ENCODE data around the gene CHAD.

CHAD gene

DNA sequence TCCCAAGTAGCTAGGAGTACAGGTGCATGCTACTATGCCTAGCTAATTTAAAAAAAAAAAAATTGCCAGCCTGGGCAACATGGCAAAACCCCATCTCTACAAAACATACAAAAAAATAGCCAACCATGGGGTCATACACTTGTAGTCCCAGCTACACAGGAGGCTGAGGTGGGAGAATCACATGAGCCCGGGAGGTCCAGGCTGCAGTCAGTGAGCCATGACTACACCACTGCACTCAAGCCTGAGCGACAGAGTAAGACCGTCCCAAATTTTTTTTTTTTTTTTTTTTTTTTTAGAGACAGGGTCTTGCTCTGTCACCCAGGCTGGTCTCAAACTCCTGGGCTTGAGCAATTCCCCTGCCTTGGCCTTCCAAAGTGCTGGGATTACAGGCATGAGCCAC is 14.8 kb downstream of the CHAD start:
- Histone ChIP-seq H3K9me2 (replicated peaks; ENCODE audit: low read depth, low read length) (no peaks in the 10 kb centered on the region), H2AFZ (ENCODE audit: low read length) (no peak overlapping the region), H4K20me1 (ENCODE audit: insufficient read depth, low read length, poor library complexity, severe bottlenecking) (no peaks in the 10 kb centered on the region), H3K4me2 (ENCODE audit: low read depth, low read length, poor library complexity, severe bottlenecking) (no peak overlapping the region), H3K9ac (ENCODE audit: low read depth, low read length, poor library complexity, severe bottlenecking) (no peak overlapping the region), H3K9me3 (ENCODE audit: insufficient read depth, low read depth, low read length) (no peaks in the 10 kb centered on the region), H3K27me3 (ENCODE audit: insufficient read depth, low read length, poor library complexity, severe bottlenecking) (no peaks in the 10 kb centered on the region), H3K36me3 (ENCODE audit: insufficient read depth, low read length) (no peaks in the 10 kb centered on the region), H3F3A (ENCODE audit: low read depth) (no peaks in the 10 kb centered on the region), H3K4me3 (ENCODE audit: low read length, poor library complexity, severe bottlenecking) (no peak overlapping the region), H3K4me1 (ENCODE audit: insufficient read depth, low read length, poor library complexity, severe bottlenecking) (no peaks in the 10 kb centered on the region), H3K79me2 (ENCODE audit: insufficient read depth, low read length) (no peaks in the 10 kb centered on the region)
- TF ChIP-seq EZH2phosphoT487 (IDR thresholded peaks at IDR 0.05; ENCODE audit: borderline replicate concordance): no peak
- TF ChIP-seq, protein P1, sequence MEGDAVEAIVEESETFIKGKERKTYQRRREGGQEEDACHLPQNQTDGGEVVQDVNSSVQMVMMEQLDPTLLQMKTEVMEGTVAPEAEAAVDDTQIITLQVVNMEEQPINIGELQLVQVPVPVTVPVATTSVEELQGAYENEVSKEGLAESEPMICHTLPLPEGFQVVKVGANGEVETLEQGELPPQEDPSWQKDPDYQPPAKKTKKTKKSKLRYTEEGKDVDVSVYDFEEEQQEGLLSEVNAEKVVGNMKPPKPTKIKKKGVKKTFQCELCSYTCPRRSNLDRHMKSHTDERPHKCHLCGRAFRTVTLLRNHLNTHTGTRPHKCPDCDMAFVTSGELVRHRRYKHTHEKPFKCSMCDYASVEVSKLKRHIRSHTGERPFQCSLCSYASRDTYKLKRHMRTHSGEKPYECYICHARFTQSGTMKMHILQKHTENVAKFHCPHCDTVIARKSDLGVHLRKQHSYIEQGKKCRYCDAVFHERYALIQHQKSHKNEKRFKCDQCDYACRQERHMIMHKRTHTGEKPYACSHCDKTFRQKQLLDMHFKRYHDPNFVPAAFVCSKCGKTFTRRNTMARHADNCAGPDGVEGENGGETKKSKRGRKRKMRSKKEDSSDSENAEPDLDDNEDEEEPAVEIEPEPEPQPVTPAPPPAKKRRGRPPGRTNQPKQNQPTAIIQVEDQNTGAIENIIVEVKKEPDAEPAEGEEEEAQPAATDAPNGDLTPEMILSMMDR (conservative IDR thresholded peaks at IDR 0.05; ENCODE audit: low read length): no peak

DNA sequence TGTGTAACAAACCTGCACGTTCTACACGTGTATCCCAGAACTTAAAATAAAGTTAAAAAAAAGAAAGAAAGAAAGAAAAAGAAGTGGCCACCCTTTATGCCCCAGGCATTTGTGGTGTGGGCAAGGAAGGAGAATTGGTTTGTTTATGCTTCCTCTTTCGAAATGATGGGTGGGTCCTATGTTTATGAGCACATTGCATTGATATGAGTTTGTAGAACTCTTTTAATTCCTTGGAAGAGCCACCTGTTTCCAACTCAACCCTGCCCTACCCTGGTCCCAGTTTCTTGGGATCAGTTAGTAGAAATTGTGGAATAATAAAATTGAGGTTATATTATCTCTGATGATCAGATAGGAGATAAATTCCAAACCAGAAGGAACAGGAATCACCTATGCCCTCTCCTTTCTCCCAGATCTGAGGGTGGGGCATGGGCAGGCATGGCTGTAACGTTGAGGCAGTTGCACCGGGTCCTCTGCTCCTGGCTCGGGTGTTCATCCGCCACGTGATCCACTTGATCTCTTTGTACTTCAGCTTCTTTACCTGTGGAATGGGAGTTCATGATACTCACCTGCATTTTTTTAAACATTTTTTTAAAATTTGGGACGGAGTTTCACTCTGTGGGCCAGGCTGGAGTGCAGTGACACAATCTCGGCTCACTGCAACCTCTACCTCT is 15.9 kb downstream of the CHAD start:
- Histone ChIP-seq H3K4me1 (ENCODE audit: insufficient read depth, low read length, poor library complexity, severe bottlenecking) (no peaks in the 10 kb centered on the region), H3K4me2 (ENCODE audit: low read depth, low read length, poor library complexity, severe bottlenecking) (no peak overlapping the region), H3K36me3 (ENCODE audit: insufficient read depth, low read length) (no peaks in the 10 kb centered on the region), H2AFZ (ENCODE audit: low read length) (no peak overlapping the region), H3K9ac (ENCODE audit: low read depth, low read length, poor library complexity, severe bottlenecking) (no peak overlapping the region), H3F3A (ENCODE audit: low read depth) (no peaks in the 10 kb centered on the region), H3K9me3 (ENCODE audit: insufficient read depth, low read depth, low read length) (no peaks in the 10 kb centered on the region), H3K79me2 (ENCODE audit: insufficient read depth, low read length) (no peaks in the 10 kb centered on the region), H4K20me1 (ENCODE audit: insufficient read depth, low read length, poor library complexity, severe bottlenecking) (no peaks in the 10 kb centered on the region), H3K4me3 (ENCODE audit: low read length, poor library complexity, severe bottlenecking) (no peak overlapping the region), H3K27me3 (ENCODE audit: insufficient read depth, low read length, poor library complexity, severe bottlenecking) (no peaks in the 10 kb centered on the region), H3K9me2 (replicated peaks; ENCODE audit: low read depth, low read length) (no peaks in the 10 kb centered on the region)
- TF ChIP-seq, protein P1 (conservative IDR thresholded peaks at IDR 0.05; ENCODE audit: low read length): no peak
- no peak for TF ChIP-seq EZH2phosphoT487 (IDR thresholded peaks at IDR 0.05; ENCODE audit: borderline replicate concordance)

DNA sequence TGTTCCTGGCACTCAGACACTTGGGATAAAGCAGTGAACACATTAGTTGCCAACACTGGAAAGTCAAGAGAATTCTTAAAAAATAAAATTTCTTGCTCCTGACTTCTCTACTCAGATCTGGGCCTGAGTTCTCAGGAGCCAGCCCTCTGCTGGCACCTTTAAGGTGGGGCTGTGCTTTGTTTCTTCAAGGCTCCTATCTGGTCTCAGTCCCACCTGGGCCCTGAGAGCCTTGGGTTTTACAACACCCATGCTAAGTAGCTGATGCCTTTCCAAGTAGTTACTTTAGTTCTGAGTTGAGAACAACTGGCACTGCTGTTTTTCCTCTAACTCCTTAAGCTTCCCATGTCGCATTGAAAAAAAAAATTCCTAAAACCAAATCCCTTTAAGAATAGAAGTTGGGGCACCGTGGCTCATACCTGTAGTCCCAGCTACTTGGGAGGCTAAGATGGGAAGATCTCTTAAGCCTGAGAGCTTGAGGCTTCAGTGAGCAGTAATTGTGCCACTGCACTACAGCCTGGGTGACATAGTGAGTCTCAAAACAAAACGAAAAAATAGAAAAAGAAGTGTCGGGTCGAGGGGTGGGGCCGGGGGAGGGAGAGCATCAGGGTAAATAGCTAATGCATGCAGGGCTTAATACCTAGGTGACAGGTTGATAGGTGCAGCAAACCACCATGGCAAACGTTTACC is 16.6 kb downstream of the CHAD start:
- H4K20me1 ChIP-seq (ENCODE audit: insufficient read depth, low read length, poor library complexity, severe bottlenecking): no peaks in the 10 kb centered on the region
- H2AFZ ChIP-seq (ENCODE audit: low read length): no peak overlapping the region
- H3K9me3 ChIP-seq (ENCODE audit: insufficient read depth, low read depth, low read length): no peaks in the 10 kb centered on the region
- no peaks in the 10 kb centered on the region for H3K27me3 ChIP-seq (ENCODE audit: insufficient read depth, low read length, poor library complexity, severe bottlenecking)
- H3K36me3 ChIP-seq (ENCODE audit: insufficient read depth, low read length): no peaks in the 10 kb centered on the region
- H3K4me1 ChIP-seq (ENCODE audit: insufficient read depth, low read length, poor library complexity, severe bottlenecking): no peaks in the 10 kb centered on the region
- TF ChIP-seq, protein P1 (conservative IDR thresholded peaks at IDR 0.05; ENCODE audit: low read length): no peak
- TF ChIP-seq EZH2phosphoT487 (IDR thresholded peaks at IDR 0.05; ENCODE audit: borderline replicate concordance): no peak
- no peak overlapping the region for H3K4me3 ChIP-seq (ENCODE audit: low read length, poor library complexity, severe bottlenecking)
- H3K9me2 ChIP-seq (replicated peaks; ENCODE audit: low read depth, low read length): no peaks in the 10 kb centered on the region
- H3K9ac ChIP-seq (ENCODE audit: low read depth, low read length, poor library complexity, severe bottlenecking): no peak overlapping the region
- H3K79me2 ChIP-seq (ENCODE audit: insufficient read depth, low read length): no peaks in the 10 kb centered on the region
- H3K4me2 ChIP-seq (ENCODE audit: low read depth, low read length, poor library complexity, severe bottlenecking): no peak overlapping the region
- H3F3A ChIP-seq (ENCODE audit: low read depth): no peaks in the 10 kb centered on the region
